Activated T-helper 1 cell treated with Interleukin-2 at 50 U/mL for 16 hours (primary cell): ENCODE measurements around the gene SLC16A6.
"Not testable (repeated sequence)": the region's sequence is repeated elsewhere in the genome, so short reads cannot be mapped to it uniquely, and the experiment has no call there.

ENCODE experiments used
- DNase-seq: peaks from one replicate; pipeline ENCODE4 v3.0.0-alpha.2; 2020; ENCODE audit warnings: low read depth

The SLC16A6 gene, protein sequence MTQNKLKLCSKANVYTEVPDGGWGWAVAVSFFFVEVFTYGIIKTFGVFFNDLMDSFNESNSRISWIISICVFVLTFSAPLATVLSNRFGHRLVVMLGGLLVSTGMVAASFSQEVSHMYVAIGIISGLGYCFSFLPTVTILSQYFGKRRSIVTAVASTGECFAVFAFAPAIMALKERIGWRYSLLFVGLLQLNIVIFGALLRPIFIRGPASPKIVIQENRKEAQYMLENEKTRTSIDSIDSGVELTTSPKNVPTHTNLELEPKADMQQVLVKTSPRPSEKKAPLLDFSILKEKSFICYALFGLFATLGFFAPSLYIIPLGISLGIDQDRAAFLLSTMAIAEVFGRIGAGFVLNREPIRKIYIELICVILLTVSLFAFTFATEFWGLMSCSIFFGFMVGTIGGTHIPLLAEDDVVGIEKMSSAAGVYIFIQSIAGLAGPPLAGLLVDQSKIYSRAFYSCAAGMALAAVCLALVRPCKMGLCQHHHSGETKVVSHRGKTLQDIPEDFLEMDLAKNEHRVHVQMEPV

DNA sequence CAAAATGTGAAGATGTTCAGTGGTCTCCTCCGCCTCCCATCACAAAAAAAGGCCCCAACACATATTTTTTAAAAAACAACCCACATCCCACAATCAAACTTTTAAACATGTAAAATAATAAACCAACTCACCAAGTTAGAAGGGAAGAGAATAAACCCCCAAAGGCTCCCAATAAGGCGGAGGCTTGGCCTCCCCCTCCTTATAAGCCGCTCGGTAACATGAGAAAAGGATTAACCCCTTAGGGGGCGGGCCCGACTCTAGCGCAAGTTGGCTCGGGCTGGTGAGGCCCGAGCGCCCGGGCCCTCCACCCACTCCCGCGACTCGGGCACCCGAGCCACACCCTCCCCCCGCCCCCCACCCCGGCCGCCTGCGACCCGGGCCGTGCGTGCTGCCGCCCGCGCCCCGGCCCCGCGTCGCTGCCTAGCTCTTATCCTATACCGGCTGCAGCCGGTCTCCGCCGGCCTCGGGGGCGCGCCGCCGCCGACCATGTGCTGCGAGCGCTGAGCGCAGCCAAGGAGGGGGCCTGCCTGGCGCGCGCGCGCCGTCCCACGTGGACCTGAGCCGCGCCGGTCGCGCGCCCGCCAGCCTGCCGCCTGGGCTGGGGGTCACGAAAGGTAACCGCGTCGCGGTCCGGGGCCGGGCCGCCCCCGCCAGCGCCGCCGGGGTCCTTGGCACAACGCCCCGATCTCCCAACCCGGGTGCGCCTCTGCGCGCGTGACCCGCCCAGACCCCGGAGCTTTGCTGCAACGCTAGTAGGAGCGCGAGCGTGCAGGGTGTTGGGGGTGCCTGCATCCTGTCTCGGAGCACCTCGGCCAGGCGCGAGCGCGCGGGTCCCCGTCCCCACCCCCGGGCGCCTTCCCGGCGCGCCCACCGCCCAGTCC is at the start of gene SLC16A6, which contains the start of gene ARSG:
SLC16A6 (minus strand) TSS at position 173 of the 881 bp plus-strand sequence. CDS start 12,807 bp downstream, outside the sequence.
ARSG (plus strand) TSS at position 541 of the 881 bp plus-strand sequence. CDS start 15,999 bp downstream, outside the sequence.
- DNase-seq, result peak; percentile 79

DNA sequence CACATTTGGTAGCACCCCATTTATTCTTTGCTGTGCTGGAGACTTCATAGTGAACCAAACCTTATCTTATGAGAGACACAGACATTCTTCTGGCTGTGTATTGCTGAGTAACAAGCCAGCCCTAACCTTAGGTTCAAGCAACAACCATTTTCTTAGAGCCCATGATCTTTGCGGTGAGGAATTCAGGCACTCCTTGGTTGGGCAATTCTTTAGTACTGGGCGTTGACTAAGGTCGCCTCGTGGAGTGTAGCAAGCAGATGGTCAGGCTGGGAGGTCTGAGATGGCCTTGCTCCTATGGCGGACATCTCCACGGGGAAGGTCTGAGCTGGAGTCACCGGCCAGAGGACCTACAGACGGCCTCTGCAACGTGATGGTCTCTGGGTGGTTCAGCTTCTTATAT is 43.5 kb upstream of the SLC16A6 start:
- DNase-seq, result no peak

DNA sequence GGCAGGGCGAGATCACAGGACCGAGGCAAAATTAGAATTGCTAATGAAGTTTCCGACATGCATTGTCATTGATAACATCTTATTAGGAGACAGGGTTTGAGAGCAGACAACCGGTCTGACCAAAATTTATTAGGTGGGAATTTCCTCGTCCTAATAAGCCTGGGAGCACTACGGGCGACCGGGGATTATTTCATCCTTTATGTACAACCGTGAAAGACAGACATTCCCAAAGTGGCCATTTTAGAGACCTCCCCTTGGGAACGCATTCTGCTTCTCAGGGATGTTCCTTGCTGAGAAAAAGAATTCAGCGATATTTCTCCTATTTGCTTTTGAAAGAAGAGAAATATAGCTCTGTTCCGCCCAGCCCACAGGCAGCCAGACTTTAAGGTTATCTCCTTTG is 41.0 kb upstream of the SLC16A6 start:
- DNase-seq, result not testable (repeated sequence)

DNA sequence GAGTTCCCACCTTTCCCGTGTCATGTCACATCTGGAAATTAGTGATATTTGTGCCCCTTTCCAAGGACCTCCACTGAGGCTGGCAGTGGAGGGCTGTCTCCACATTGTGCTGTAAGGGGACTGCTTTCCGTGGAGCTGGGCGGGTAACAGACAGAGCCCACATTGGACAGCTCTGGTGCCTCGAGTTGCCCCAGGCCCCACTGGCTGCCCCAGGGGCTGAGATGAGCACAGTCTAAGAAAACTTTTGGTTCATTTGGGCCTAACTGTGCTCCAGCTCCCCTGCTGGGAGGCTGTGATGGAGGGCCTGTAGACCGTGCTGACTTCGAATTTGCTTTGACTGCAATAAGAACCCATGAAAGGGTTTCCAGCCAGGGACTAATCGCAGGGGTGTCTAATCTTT is 38.4 kb upstream of the SLC16A6 start:
- DNase-seq, result no peak

DNA sequence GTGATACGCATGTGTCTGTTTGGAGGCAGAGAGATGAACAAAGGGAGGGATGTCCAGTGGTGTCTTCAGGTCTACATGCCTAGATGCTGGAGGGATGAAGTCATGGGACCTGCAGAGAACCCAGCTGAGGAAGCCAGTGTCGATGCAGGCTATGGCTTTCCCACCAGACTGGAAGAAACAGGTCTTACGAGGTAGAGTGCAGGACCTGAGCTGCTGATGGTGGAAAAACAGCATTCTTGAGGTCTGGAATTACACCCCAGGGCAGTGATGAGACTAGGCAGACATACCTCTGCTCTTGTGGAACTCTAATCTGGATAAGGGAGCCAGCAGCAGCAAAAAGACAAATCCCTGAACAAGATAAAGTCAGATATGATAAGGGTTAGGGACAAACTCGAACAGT is 37.7 kb upstream of the SLC16A6 start:
- no peak for DNase-seq

DNA sequence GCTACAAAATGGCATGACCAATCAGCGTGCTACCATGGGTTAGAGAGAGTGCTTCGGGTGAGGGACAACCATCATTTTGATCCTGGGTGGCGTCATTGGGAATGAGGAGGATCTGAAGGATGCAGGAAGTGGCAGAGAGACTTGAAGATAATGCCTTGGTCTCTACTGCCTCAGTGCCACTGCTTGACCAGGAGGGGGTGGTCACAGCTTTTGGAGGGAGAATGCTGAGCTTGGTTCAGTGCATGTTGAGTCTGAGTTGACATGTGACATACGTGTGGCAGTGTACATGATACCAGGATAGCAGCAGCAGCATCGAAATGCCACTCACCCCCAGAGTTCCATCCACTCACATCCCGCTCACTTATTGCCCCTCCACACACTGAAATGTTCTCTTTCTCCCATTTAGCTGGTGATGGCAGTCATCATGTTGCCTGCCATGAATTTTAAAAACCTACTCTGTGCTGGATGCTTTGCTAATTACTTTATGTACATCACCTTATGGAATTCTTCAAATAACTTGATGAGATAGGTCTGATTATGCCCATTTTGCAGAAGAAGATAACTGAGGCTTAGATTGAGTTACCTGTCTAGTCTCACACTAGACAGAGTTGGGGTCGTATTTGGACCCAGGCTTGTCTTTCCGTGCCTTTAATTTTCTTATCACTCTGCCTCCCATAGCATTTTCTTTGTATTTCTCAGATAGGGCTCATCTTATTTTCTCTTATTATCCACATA is 37.1 kb upstream of the SLC16A6 start:
- DNase-seq, result no peak

DNA sequence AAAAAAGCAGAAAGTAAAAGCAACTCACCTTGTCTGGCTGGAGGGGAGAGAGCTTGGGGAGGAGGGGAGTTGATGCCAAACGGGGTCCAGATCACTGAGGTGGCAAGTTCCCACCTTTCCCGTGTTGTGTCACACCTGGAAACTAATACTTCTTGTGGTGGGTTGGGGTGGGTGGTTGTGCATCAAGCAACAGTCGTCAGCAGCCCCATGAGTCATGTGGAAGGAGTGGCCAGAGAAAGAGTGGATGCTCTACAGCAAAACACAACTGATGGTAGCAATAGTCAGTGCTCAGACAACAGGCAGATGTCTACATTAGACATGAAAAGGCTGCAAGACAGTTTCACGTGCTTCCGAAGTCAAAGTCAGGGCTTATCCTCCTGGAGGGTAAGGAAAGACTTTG is 35.8 kb upstream of the SLC16A6 start:
- DNase-seq, result no peak

DNA sequence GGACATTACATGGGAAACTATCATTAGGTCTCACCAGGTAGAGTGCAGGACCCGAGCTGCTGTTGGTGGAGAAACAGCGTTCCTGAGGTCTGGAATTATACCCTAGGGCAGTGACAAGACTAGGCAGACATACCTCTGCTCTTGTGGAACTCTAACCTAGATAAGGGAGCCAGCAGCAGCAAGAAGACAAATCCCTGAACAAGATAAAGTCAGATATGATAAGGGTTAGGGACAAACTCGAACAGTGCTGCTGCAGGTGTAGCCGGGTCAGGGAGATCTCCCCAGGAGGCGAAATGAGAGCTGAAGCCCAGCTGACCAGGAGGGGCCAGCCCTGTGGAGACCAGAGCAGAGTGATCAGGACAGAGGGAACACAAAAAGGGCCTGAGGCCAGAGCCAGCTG is 35.0 kb upstream of the SLC16A6 start:
- no peak for DNase-seq

DNA sequence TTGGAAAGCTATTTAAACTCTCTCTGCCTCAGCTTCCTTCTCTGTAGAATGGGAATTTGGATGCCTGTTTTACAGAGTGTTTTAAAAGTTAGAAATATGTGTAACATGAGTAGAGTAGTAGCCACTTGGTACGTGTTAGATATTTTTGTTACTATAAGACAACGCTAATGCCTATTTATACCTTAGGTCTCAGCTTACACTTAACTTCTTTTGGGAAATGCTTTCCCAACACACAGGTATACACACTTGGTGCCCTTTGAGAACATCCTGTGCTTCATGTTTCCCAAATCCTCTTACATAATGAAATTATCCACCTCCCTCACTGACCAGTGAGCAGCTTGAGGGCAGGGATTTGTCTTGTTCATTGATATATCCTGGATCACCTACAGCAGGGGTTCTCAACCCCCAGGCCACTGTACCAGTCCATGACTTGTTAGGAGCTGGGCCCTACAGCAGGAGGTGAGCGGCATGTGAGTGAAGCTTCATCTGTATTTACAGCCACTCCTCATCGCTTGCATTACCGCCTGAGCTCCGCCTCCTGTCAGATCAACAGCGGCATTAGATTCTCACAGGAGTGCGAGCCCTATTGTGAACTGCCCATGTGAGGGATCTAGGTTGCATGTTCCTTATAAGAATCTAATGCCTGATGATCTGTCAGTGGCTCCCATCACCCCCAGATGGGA is 33.9 kb upstream of the SLC16A6 start:
- DNase-seq, result no peak

DNA sequence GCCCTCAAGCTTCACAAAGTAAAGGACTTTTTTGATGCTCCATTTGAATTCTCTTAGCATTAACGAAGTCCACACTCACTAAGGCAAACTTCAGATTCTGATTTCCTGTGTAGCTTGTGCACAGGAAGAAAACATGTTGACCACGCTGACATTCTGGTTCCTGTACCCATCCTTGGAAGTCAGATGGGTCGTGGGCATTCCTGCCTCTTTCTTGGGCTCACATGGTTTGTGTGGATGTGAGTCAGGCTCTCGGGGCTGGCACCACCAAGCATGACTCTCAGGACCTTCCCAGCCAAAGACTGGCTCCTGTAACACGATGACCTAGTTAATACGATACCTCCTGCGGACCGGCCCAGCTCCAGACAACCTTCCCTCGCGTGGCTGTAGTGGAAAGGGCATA is 33.2 kb upstream of the SLC16A6 start:
- DNase-seq, result no peak

DNA sequence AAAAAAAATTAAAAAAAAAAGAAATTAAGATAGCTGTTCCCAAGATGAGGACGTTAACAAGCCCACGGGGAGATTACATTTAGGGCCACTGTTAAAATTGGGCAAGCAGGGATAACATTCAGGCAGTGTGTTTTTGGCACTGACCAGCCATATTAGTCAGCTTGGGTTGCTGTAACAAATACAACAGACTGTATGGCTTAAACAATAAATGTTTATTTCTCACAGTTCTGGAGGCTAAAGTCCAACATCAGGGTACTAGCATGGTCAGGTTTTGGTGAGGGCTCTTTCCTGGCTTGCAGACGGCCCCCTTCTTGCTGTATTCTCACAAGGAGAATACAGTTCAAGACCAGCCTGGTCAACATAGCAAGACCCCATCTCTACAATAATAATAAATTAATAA is 31.7 kb upstream of the SLC16A6 start:
- DNase-seq, result no peak

DNA sequence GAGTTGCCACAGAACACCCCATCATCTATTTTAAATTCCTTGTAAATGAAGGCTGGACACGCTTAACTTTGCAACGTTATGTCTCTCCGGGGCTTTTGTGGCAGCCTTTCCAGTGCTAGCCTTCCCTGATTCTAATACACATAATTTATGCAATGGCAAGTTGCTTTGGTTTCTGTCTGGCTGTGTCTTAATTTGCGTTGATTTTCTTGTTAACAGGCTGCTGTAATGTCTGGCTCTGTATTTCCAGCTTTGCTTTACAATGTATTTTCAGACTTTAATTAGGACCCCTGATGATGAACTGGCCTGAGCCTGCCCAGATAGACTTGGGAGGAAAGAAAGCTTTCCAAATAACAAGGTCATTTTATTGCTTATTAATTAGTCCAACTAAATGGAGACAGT is 30.6 kb upstream of the SLC16A6 start:
- DNase-seq, result no peak

DNA sequence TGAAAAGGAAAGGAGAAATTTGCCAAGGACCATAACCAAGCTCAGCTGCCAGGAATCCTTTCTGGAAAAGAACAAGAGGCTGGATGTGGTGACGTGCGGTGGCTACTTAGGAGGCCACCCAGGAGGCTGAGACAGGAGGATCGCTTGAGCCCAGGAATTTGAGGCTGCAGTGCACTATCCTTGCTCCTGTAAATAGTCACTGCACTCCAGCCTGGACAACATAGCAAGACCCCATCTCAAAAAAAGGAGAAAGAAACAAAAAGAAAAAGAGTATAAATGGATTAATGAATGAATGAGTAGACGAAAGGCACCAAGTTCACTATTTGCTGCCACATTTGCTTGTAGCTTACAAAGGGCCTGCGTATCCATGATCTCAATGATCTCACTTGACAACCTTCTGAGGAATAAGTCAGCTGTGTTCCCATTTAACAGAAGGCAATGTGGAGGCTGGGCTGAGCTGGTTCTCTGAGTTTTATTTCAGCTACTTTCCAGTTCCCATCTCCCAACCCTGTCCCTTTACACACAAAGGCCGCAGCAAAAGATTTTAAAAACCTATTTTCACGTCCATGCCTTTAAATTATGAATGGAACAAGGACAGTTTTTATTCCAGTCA is 30.1 kb upstream of the SLC16A6 start:
- no peak for DNase-seq

DNA sequence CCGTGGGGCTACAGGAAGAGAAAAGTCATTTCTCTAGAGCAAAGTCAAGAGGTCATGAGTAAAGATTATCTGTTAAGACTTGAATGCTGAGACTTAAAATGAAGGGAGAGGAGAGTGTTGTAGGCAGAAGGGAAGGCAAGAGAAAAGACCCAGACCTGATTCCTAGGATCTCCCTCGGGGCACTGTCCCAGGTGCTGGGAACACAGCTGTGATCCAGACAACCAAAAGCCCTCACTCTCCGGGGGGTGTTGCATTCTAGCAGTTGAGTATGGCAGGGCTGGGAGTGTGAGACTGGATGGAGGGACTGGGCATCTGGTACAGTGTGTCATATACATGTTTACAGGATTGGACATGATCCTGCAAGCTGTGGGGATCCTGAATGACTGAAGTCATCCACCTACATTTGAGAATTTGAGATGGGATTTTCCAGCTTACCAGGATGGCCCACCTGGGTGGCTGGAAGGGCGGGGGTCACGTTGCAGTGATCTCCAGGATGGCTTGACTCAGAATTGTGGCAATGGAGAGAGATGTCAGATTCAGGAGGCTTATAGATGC is 29.5 kb upstream of the SLC16A6 start:
- no peak for DNase-seq

DNA sequence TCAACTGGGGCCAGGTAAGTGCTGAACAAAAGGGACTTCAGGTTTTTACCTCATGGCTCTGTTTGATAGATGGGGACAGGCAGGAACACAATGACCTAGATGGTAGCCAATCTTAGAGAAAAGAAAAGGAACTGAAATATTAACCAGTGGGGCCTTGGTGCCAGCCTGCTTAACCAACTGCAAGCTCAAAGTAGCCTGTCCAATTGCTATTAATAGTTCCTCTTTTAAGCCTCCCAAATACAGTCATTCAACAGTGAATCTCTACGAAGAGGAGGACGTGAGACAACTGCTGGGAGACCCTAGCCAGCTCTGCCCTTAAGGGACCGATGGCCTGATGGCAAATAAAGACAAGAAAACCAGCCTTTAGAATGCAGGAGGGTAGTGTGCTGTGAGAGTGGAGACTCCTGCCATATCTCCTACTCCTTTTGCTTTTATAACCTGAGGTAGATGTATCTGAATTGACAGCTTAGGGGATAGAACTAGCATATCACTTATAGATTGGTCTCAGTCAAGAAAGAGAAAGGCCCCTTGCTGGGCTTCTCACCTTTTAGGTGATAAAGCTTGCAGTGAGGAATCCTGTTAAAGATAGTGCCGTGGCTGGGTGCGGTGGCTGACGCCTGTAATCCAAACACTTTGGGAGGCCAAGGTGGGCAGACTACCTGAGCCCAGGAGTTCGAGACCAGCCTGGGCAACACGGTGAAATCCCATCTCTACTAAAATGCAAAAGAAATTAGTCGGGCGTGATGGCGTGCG is 28.7 kb upstream of the SLC16A6 start:
- no peak for DNase-seq

DNA sequence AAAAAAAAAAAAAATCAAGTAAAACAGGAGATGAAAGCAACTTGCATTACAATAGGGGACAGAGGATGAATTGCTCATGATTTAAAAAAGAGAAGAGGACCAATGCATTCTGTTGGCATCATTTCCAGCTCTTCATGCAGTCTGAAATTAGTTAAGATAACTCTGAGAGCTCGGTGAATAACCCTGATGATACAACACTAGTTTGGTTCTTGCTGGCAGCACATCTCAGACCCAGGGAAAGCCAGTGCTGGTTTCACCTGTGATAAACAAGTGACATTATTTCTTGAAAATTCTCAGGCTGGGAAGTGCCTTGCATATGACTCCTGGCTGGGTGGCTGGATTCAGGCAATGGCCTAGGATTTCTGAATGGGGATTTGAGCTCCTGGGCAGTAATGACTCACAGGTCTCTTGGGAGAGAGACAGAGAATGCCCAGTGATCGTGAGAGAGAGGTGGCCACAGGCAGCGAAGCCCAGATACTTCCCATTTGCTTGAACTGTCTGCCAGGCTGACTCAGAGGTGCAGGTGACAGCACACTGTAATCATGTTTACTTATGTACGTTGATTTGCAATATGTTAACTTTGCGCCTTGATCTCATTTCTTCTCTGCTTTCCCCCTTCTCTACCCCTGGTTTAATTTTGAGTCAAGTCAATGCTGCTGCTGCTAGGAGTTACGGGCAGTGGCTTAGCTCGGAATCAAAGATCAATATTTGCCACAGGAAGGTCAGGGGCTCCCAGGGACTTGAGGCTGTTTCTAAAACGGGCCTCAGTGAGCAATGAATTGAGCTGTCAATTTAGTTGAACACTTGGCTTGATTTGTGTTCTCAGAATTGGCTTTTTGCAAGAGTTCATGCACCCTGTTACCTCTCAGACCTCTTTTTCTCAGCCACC is 27.4 kb upstream of the SLC16A6 start:
- DNase-seq, result no peak

DNA sequence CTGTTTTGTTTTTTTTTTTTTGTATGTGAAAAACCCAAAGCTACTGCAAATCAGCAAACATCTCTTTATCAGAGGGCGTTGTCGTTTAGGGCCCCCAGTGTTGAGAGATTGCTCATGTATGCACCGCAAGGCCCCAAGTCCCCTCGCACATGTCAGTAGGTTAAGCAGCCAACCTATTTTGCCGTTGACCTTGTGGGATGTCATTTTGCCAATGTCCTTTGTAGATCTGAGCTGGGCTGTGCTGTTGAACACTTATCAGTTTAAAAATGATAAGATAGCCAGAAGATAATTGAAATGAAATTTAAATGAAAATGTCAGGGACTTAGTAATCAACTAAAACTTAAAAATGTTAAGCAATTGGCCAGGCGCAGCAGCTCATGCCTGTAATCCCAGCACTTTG is 26.5 kb upstream of the SLC16A6 start:
- DNase-seq, result no peak

DNA sequence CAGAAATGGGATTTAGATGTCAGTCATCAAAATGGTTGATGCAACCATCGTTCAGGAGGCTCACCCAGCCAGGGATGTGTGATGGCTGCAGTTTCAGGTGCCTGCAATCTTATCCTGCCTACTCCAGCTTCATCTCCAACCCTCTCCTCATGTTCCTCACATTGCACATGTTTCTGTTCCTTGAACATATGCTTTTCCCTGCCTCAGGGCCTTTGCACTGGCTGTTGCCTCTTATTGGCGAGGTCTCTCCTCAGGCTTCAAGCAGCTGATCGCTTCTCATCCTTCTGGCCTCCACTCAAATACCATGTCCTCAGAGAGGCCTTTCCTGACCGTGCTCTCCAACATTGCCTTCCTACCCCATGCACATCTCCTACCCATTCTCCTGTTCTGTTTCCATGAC is 25.0 kb upstream of the SLC16A6 start:
- DNase-seq, result no peak
